Activated T-helper 9 cell treated with anti-CD3 and anti-CD28 coated beads, Interleukin-2, amount 50 U/mL, for 16 hours (primary cell): ENCODE data around the gene KRTAP5-4.
"Not testable (repeated sequence)": the region's sequence is repeated elsewhere in the genome, so short reads cannot be mapped to it uniquely, and the experiment has no call there.

Source experiments
- DNase-seq: peaks from one replicate; pipeline ENCODE4 v3.0.0-alpha.2; 2020; ENCODE audit warnings: low read depth

KRTAP5-4 gene

DNA sequence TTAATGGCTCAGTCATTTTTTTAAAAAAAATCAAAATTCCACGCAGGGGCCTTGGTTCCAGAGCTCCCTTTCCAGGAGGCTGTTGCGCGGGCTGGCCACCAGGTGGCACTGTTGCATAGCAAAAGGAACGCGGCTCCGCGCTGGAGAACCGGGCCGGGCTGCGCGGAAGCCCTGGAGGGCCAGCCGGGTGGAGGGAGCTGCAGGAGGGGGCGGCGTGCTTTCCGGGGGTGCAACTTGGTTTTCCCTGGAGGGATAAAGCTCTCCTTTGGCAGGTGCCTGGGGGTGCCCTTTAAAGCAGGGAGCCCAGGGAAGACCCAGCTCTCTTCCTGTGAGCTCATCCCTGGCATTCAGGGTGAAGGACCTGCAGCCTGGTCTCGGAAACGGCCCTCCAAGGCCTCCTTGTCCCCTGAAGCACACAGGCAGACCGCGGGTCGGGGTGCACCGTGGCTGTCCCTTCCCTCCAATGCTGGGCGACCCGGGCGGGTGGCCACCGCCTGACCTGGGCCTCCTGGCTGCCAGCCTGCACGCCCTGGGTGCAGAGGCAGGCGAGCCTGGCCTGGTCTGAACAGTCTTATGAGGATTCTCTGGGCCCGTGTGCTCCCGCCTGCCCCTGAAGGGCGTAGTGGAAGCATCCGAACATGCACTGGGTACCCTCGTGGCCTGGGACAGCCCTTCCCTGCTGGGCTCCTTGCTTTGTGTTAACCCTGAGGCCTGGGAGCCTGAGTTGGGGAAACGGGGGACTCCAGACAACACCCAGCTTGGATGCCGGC, 31.0 kb upstream of the KRTAP5-4 start:
- DNase-seq: peak; percentile 66

DNA sequence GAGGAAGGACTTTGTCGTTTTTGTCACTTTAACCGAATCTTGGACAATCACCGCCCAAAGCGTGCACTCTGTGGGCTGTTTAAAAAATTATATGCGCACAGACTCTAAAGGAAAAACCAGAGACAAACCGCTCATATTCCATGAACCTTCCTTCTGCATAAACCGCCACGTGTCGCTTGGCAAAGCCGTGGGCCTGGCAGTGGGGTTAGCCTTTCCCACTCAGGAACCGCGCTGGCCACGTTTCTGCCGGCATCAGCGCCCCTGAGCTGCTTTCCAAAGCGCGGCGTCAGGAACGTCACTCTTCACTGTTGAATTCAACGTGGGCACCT, 30.5 kb upstream of the KRTAP5-4 start:
- no peak for DNase-seq

DNA sequence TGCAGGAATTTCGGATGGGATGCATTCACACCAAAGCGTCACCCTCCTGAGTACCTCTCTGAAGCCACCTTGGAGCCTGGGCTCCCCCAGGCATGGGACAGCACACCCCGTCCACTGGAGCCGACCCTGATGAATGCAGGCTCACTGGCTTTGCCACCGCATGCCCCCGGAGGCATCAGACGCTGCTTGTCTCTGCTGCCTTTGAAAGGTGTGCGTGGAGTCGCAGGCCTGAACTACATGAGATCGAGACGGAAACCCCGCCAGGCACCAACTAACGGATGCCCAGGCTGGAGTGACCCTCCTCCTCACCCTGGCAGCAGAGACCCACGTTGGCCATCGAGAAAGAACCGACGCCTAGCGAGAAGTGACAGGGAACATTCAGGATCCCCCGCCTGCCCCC, 30.1 kb upstream of the KRTAP5-4 start:
- DNase-seq: no peak

DNA sequence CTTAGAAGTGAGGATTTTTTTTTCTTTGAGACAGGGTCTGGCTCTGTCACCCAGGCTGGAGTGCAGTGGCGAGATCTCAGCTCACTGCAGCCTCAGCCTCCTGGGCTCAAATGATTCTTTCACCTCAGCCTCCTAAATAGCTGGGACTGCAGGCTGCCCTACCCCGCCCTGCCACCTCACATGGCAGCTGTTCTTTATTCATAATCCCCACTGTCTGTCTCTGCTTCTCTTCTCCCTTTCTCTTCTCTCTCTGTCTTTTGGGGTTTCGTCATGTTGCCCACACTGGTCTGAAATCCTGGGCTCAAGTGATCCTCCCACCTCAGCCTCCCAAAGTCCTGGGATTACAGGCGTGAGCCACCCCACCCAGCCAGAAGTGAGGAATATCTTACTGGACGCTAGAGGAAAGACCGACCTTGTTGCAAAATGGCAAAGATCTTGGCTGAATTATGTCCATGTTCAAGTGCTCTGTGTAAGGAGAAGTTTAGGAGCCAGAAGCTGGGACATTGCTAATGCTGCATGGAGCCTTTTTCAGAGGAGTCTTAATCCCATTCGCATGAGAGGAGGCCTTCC, 29.6 kb upstream of the KRTAP5-4 start:
- DNase-seq: no peak

DNA sequence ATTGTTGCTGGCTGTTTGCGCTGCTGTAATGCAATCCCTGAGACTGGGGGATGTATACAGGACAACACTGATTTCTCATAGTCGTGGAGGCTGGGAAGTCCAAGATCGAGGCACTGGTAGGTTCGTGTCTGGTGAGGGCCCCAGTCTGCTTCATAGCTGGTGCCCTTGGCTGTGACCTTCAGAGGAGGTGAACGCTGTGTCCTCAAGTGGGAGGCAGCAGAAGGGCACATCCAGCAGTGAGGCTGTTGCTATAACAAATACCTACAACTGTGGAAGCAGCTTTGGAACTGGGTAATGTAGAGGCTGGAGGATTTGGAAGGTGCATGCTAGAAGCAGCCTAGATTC, 29.0 kb upstream of the KRTAP5-4 start:
- no peak for DNase-seq

DNA sequence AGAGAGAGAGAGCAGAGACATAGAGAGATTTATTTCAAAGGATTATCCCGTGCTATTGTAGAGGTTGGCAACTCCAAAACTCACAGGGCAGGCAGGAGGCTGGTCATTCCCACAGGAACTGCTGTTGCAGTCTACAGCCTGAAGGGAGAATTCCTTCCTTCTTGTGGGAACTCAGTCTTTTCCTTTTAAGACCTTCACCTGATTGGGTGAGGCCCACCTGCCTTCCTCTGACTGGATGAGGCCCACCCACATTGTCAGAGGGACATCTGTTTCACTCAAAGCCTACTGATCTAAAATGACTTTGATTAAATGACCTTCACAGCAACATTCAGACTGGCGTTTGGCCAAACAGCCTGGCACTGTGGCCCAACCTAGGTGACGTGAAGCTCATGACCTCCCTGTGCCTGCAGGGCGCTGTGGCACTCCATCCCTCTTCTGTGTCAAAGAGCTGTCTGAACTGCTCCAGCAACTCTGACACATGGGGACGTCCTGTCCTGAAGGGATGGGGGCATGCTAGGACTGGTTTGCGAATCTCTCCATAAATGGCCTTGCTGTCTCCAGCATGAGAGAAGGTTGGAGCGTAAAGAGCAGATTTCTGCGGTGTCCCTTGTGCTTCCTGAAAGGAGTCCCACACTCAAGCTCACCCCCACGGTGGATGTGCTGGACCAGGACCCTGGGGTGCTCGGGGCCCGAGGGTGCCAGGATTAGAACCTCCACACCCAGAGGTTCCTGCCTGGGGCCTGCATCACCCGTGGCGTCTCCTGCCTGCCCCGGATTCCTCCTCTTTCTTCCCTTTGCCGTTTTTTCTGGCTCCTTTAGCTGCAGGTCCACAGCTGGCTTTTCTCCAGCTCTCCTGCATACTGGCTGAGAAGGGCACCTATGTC, 28.3 kb upstream of the KRTAP5-4 start:
- no peak for DNase-seq

DNA sequence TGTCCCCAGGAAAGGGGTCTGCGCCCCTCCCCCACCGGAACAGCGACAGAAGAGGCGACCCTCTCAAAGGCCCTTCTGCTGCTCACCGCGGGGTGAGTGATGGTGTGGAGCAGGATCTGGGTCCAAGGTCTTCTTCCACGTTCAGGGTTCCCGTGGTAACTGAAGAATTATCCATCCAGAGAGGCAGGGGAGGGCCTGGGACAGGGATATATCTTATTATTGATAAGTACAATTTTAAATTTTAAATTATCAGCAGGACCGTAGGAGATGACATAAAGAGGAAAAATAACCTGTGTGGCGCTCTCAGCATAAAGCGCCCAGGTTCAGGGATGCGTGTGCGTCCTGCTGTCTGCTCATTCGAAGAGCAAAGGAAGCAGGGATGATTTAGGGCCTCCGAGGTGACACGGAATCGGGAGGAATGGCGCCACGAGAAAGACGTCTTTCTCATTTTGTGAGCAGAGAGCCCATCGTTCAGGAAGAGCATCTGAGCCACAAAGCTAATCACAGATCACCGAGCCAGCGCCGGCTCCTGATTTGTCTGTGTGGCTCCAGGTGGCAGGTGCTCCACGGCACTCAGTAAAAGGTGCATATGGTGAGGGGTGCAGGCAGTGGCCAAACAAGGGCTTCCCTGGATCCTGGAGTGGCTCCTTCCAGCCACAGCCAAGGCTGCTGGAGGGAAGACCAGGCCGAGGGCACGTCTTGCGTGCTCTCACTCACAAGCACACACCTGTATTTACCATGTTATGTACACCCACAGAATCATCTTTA, 26.9 kb upstream of the KRTAP5-4 start:
- DNase-seq: no peak

DNA sequence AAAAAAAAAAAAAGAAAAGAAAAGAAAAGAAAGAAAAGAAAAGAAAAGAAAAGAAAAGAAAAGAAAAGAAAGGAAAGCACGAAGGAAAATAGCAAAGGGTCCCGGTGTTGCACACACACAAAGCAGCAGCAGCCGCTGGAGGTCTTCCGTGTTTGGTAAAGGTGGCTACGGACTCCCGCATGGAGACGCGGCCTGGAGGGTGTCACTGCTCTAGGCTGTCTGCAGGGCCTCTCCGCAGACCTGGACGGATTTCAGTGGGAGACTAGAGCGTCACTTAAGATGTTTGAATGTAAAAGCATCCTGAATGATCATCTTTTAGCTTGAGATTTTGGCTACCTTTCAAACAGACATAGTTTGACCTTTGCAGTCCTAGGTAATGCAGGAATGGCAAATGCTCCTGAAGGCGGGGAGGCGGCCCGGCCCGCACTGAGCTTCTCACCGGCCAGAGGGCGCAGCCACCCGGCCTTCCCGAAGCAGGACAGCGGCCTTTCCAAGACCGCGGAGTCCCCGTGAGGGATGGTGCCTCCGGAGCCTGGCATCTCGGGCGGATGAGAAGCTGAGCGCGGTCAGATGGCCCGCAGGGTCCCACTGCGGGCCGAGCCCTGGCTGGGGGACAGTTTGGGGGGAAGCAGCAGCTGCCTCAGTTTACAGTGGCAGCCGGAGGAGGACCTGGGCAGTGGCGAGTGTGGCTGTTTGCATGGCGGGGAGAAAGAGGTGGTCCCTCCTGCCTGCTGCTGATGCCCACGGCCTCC, 26.1 kb upstream of the KRTAP5-4 start:
- no peak for DNase-seq

DNA sequence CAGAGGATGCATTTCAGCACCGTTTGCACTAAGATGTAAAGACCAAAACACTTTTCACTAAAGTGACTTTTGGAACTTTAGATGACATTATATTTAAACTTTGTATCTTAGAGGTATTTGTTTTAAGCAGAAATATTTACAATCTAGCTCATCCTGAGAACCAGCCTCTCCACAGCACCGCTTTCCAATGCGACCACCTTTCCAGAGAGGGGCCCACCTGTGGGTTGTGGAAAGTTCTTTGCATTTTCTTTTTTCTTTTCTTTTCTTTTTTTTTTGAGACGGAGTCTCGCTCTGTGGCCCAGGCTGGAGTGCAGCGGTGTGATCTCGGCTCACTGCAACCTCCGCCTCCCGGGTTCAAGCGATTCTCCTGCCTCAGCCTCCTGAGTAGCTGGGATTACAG, 24.6 kb upstream of the KRTAP5-4 start:
- not testable (repeated sequence) for DNase-seq

DNA sequence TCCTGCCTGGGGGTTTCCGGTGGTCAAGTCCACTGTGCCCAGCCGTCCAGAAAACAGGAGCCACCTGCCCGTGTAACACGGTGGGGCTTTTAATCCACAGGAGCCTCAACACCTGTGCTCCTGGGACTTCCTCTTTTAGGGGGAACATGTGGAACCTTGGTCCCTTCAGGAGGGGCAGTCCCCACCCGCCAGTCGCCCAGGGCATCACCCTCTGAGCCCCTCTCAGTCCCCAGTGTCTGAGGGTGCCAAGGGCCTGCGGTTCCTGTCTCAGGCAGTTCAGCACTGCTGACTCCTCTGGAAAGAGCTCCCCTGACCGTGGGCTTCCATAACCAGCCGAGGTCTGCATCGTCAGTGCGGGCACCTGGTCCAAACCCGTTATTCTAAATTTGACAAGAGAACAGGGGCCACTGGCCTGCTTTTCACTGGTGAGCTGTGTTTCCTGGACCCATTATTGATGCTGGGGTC, 23.5 kb upstream of the KRTAP5-4 start:
- DNase-seq: no peak

DNA sequence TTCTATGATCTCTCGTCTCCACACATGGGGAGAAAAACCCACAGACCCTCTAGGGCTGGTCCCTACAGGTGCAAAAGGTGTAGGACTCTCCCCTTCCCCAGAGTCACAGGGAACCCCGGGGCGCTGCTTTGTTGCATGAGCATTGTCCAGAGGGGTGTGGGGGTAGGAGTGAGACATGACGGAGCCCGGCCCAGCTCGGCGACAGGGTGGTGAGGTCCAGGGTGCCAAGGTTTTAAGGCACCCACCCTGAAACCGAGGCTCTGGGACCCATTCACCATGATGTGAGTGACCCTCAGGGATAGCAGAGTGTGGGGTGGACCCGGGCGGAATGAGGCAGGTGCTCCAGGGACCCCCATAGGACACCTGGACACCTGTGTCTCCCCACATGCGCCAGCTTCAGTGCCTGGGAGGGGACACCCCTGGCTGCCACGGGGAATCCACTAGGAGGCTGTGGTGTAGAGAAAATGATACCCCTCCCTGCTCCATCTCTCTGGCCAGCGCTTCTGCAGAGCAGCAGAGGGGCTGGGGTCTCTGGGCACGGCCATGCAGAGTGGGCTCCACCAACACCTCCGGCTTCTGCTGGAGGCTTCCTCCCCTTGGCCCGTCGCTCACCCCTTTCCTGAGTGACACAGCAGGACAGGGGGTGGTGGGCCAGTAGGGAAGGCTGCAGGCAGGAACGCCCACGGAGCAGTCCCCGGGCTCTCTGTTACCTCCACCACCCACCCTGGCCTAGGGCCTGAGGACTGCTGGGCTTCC, 22.8 kb upstream of the KRTAP5-4 start:
- no peak for DNase-seq

DNA sequence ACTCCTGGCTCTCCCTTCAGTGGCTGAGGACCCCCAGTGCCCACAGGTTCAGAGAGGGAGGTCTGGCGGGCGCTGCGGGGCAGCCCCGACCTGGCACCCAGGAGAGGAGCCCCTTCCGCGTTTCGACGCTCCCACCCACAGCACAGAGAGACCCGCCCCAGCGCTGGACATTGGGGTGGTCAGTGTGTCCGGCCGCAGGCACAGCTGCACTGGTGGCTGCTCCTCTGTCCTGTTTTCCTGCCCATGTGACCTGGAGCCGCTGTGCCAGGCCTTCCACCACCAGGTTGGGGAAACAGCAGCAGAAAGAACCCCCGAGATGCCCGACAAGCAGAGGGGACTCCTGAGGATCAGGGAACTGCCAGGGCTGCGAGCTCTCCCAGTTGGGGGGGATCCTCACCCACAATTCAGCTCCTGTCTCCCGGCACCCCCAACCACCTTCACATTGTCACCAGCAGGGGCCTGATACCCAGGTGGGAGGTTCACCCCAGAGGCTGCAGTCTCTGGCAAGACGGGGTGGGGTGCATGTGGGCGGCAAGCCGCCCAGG, 21.3 kb upstream of the KRTAP5-4 start:
- DNase-seq: no peak

DNA sequence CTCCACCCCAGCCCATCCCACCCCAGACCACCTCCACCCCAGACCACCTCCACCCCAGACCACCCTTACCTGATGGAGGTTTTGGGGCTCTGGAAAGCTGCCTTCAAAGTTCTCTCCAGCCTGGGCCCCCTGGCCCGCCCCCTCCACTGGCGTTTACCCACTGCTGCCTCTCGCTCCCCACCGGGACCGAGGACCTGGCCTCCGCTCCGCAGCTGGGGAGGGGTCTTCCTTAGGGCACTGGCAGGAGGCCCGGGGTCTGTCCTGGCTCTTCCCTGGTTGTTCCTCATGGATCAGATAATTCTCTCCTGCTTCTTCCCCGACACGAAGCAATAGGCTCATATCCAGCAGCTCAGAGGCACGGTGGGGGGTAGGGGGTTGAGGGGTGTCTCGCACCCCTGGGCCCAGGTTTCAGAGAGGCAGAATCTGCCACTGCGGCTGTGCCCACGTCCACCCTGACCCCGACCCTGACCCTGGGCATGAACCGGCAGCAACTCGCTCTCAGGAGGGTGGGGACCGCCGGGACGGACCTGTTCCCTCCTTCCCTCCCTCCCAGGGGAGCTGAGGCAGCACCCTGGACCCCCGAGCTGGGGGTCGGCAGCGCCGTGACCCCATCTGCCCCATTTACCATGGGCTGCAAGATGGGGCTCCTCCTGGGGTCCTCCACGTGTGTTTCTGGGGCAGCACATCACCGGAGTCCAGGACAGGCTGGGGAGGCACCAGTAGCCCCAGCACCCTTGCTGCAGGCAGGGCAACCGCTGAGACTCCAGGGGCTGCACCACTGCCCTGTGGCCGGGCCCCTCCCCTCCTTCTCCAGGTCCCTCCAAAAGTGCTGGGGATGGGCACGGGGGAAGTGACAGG, 20.6 kb upstream of the KRTAP5-4 start:
- DNase-seq: no peak

DNA sequence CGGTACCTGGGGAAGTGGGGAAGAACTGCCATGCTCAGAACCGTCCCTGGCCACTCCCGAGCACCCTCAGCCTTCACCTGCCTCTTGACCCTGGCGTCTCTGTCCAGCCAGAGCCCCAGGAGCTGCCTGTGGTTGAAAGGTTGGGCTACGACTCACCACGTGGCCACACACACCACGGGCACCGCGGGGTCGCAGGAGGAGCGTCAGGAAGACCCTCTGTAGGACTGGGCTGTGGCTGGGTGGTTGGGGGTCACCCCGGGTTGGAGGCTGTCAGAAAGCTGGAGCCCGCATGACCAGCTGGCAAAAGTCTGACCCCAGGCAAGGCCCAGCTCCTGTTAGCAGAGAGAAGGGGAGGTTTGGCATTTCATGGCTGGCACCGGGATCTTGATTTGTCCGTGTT, 19.2 kb upstream of the KRTAP5-4 start:
- no peak for DNase-seq

DNA sequence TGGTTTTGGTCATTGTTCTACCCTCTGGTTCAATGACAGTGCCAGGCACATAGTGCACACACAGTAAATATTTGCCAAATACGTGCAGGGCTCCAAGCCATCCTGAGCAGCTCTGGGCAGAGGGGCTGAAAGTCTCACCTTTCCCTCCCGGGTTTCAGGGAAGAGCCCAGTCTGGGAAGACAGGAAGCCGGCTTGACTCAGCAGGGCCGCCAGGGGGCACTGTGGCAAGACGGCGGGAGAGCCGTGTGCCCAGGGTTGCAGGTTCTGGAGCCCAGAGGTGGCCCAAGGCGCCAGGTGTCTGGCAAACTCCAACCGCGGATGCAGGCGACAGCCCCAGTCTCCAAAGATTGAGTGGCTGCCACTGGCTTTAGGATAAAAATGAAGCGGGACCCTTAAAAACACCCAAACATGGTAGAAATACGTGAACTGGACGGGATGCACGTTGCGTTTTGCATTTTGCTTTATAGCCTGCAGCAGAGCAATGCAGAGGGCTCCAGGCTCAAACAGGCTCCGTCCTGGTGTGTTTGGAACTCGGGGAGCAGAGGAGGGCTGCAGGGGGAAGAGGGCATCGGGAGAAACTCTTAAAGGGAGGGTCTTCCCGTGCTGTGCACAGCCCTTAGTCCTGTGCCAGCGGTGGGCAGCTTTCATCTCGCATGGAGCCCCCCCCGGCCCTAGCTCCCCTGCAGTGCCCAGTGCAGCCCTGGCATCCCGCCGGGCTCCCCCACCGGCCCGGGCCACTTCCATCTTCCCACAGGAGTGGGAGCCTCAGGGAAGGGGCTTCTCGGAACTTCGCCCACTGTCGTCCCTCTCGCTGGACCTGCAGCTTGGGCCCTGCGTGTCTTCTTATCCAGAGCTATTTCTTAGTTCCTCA, 18.4 kb upstream of the KRTAP5-4 start:
- DNase-seq: no peak

DNA sequence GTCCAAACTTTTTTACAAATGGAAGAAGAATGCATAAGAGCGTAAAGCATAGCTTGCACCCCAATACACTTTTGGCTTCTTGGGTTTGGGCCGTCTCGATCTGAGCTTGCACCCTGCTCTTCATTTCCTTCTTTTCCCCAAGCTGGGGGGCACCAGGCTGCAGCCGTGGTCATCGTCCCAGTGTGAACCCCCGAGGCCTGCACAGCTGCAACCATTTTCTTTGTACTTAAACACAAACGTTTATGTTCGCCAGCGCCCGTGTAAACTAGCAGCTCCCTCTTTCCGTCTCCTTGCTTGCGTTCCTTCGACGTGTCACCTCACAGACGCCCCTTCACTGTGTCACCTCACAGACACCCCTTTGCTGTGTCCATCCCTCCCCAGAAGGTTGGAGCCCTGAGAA, 17.7 kb upstream of the KRTAP5-4 start:
- DNase-seq: no peak

DNA sequence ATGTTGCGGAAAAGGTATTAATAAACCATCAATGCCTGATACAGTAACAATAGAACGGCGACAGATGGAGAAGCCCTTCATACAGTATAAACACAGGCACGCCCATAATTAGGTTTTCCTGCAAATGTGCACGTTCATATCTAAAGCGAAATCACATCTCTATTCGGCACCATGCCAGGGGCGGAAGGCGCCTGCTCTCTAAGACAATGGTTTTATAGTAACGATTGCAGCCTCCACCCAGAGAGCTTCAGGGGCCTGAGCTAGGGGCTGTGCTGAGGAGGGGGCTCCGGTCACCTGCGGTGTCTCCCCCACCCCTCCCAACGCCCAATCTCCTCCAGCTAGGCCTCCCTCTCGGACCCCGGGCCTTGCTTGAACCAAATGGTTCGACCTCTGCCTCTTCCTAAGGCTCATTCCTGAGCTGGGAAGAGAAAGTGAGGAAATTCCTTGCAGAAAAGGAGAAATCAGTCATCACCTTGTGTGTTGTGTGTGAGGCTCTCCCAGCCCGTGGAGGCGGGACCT, 17.2 kb upstream of the KRTAP5-4 start:
- DNase-seq: no peak

DNA sequence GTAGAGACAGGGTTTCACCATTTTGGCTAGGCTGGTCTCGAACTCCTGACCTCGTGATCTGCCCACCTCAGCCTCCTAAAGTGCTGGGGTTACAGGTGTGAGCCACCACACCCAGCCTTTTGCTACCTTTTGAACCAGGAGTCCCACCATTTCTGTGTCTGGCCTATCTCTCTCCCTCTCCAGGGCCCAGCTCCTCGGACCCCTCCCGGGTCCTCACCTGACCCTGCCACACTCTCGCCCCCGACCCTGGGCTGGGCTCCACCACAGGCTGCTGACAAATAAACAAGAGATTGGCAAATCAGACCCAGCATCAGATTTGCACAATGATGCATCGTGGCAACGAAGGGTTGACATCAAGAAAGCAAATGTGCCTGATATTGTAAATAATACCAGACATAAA, 16.4 kb upstream of the KRTAP5-4 start:
- DNase-seq: no peak
